Stimulated activated CD8-positive, alpha-beta memory T cell treated with anti-CD3 and anti-CD28 coated beads, Interleukin-12 subunit alpha, Interleukin-12 subunit beta, amount 100 ng/mL, for 24 hours (primary cell): ENCODE results near the gene INIP.

Experiments used
- DNase-seq: peaks from one replicate; pipeline ENCODE4 v3.0.0-alpha.2; 2020; ENCODE audit errors: extremely low read depth

INIP gene

DNA sequence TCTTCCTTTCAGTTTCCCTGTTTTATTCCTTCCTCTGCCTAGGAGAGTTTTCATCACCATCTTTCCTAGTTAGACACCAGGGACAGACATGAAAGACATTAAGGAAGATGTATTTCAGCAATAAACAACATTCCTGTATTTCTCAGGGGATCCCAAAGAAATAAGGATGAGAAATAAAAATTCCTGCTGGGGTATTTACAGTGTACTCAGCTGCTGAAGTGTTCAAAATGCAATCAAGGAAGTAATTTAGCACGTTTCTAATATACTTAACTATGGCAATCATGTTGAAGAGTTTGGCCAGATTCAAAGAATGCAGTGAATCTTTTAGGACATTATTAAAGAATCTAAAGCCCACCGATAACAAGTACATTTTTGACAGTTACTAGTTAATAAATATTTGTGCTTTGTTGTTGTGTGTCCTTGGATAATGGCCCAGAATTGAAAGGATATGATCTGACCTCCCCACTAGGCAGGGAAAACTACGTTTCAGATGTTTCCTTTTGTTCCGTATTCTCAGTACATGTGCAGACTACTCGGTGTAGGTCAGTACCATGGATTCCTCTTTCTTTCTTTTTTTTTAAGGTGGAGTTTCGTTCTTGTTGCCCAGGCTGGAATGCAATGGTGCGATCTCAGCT is 46.8 kb downstream of the INIP start:
- DNase-seq: no peak

- DNase-seq: no peak
These were observed 48.6 kb downstream of the INIP start for GRCh38 chr9:112669326-112669725.

DNA sequence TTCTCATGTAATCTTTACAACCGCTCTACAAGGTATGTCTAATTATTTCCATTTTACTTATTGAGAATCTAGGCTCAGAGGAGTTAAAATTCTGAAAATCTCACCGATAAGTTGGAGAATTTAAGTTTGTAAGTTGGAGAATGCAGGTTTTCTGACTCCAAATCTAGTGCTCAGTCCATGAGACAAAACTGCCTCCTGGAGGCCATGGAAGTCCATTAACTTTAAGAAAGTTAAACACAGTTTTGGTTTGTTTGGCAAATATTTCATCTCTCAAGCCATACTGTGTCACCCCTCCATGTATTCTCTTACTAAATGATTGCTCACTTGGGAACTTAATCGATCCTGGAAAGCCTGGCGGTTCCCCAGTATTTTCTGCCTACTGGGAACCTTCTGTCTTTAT is 52.6 kb downstream of the INIP start:
- DNase-seq: no peak

GRCh38 chr9:112664531-112664930 is 53.4 kb downstream of the INIP start:
- no peak for DNase-seq

DNA sequence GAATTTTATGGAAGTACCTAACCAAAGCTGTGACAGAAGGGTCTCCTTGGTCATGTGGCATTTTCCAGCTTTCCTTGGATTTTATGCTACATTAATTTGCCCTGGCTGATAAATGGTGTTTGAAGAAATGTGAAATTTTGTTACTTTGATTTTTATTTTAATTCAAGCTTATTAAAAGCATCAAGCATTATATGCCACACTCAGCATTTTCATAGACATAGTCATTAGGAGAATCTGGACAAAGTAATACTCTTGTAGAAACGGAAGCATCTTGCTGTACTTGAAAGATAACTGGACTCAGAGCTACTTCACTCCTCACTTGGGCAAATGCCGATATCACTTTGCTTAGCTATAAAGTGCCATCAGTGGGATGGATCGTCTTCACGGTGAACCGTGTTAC is 54.2 kb downstream of the INIP start:
- no peak for DNase-seq

DNA sequence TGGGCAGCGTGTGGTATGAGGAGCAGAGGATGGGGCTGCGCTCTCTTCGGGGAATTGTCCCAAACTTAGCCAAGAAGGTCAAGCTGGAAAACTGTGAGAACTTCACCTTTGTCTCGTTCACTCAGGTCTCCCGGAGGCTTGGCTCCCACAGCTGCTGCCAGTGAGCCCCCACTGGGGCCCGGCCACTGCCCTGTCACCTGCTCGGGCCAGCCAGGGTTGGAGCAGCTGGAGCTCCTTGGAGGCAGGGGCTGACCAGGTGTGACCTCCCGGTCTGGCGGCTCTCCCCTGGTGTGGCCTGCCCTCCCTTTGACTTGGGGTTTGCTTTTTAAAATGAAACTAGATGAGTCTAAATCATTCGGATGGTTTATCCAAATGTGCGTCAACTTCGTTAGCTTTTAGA is 58.0 kb downstream of the INIP start:
- no peak for DNase-seq

GRCh38 chr9:112655668-112656067 is 62.2 kb downstream of the INIP start:
- no peak for DNase-seq

- DNase-seq: no peak
These were observed 63.6 kb downstream of the INIP start for GRCh38 chr9:112654282-112654681.

DNA sequence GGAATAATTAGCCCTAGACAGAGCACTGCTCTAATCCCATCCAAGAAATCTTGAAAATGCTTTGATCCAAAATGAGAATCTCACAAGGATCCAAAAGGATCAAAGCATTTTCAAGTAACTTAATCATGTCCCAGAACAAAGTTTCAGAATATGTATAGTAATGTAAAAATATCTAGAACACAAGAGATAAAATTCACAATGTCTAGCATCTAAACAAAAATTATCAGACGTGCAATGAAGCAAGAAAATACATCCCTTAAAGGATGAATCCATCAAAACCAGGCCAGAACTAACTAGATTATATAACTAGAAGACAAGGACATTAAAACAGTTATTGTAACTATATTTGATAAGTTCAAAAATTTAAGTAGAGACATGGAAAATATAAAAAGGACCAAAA is 69.3 kb downstream of the INIP start:
- DNase-seq: no peak

GRCh38 chr9:112647596-112647995 is 70.3 kb downstream of the INIP start:
- no peak for DNase-seq

DNA sequence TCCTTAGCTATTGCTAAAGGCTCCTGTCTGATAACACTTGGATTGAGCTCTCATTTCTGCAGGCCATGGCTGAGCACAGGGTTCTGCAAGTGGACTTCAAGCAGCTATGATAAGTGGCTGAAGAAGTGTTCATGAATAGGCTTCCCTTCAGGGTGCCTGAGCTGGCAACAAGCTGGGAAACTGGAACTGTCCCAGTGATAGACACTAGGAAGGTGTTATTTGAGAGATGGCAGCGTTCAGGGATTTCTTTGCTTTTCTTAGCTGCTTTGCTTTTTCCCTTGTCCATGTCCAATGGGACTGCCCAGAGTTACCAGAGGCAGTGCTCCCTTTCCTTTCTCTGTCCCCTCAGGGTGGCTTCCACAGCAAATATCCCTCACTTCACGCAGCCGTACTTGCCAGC is 75.8 kb downstream of the INIP start:
- DNase-seq: no peak

GRCh38 chr9:112640311-112640710 is 77.6 kb downstream of the INIP start:
- DNase-seq: no peak
